GM12878 (cell line): ENCODE results near the gene NUDT6.

Source experiments
- CBFB ChIP-seq: IDR thresholded peaks from 2 replicates; pipeline ENCODE4 v1.6.1; 2016; ENCODE audit warnings: antibody characterized with exemption, low read depth
- CTCF ChIP-seq, 3 experiments: IDR thresholded peaks in 2 of 3; conservative IDR thresholded peaks in 1 of 3; 2 replicates each; pipeline ENCODE4 v1.5.1; 2011; ENCODE audit warnings: low read depth in 3 of 3, low read length in 3 of 3, mild to moderate bottlenecking in 3 of 3, control low read depth in 2 of 3, moderate library complexity in 2 of 3, inconsistent platforms in 1 of 3, mixed read lengths in 1 of 3; ENCODE audit not compliant: control insufficient read depth in 2 of 3, insufficient read depth in 1 of 3; ENCODE audit errors: extremely low read depth in 1 of 3
- ETV6 ChIP-seq, 2 experiments: fragments of 450-650 bp in 1 of 2; IDR thresholded peaks in 1 of 2; conservative IDR thresholded peaks in 1 of 2; 2 replicates each; pipeline ENCODE4 v1.6.1; 2014; ENCODE audit warnings: antibody characterized with exemption in 1 of 2, borderline replicate concordance in 1 of 2, low read depth in 1 of 2, mild to moderate bottlenecking in 1 of 2, moderate library complexity in 1 of 2
- POLR2AphosphoS5 ChIP-seq: IDR thresholded peaks from 2 replicates; pipeline ENCODE4 v1.6.1; 2011; ENCODE audit warnings: mild to moderate bottlenecking, low read length, inconsistent platforms
- SMC3 ChIP-seq: IDR thresholded peaks from 2 replicates; pipeline ENCODE4 v1.6.1; 2011; ENCODE audit warnings: low read length, improper control_type of control experiment, borderline replicate concordance
- TCF12 ChIP-seq: IDR thresholded peaks from 2 replicates; pipeline ENCODE4 v1.6.1; 2011; ENCODE audit warnings: low read depth, mild to moderate bottlenecking, low read length
- YY1 ChIP-seq: IDR thresholded peaks from 2 replicates; pipeline ENCODE4 v1.6.1; 2011; ENCODE audit warnings: low read depth, mild to moderate bottlenecking, low read length
- ZNF274 ChIP-seq: IDR thresholded peaks from one replicate; pipeline ENCODE4 v1.8.0; 2011; ENCODE audit not compliant: insufficient read length, insufficient read depth

- TF ChIP-seq ZNF274 (no peak), CTCF (IDR thresholded peaks at IDR 0.05 in 2 of 3, conservative IDR thresholded peaks at IDR 0.05 in 1 of 3; ENCODE audit: control insufficient read depth in 2 of 3, extremely low read depth in 1 of 3, insufficient read depth in 1 of 3, low read depth in 3 of 3, low read length in 3 of 3) (no peak), TCF12 (no peak), CBFB (no peak), POLR2AphosphoS5 (no peak), SMC3 (no peak), ETV6 (conservative IDR thresholded peaks at IDR 0.05 in 1 of 2, IDR thresholded peaks at IDR 0.05 in 1 of 2; ENCODE audit: borderline replicate concordance in 1 of 2, low read depth in 1 of 2) (no peak), YY1 (no peak)
These were observed 44.8 kb upstream of the NUDT6 start for GRCh38 chr4:122967231-122967630.
